Aortic smooth muscle cell (primary cell): ENCODE data around the gene COG6. TPM values are rescaled to one million over a fixed set of nuclear protein-coding genes. Genes with fewer than 3 reads are reported as not detected.

ENCODE experiments used
- total RNA-seq: library from RNA; depleted of rRNA; stranded (reverse); fragments of >200 nt; gene quantifications from 2 replicates; pipeline ENCODE4 v1.2.3, GENCODE V29; 2014

Gene COG6
- total RNA-seq: 35.8 and 40.8 TPM in 2 replicates

GRCh38 chr13:39655569-39656324 is at the start of gene COG6:
COG6 (plus strand) TSS chr13:39655662; CDS start chr13:39655727, 65 bp downstream.

Other genes with a start within 250 kb of the COG6 start
- gene LHFPL6, start 52.5 kb upstream of the COG6 start, total RNA-seq: 59.8 and 87.6 TPM in 2 replicates